KG1 (cell line): ENCODE measurements around the gene ETHE1.

ENCODE experiments used
- DNase-seq: peaks from one replicate; lab custom pipeline; 2025; lab: John Stamatoyannopoulos, UW

The ETHE1 gene

DNA sequence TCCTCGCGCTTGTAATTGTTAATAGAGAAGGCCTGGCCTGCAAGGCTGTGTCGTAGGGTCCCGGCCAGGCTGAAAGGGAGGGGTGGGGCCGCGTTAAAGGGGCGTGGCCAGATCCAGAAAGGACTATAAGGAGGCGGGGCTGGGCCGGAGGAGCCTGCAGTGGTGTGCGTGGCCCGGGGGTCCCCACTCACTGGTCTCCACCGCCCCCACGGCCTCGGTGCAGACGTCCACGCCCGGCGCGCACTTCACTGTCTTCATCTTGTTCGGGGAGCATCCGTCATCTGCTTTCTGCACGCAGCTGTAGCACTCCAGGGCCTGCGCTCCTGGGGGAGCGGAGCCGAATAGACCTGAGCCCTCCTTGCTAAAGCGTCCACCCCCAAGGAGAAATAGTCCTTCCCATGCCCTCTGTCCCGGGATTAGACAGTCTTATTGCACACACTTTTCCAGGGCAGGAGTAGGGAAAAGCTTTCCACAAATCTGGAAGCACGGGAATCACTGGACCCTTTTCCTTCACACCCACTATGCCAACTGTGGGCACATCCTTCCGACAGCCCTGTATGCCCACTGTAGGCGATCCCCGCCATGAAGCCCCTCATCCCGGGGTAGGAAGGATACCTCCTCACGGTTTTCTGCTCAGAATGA lies 62.7 kb downstream of the ETHE1 start:
- DNase-seq: no peak

GRCh38 chr19:43463381-43464133 lies 63.4 kb downstream of the ETHE1 start:
- DNase-seq: peak; percentile 56

- DNase-seq: no peak
Observed at GRCh38 chr19:43462785-43463380, 64.1 kb downstream of the ETHE1 start.

DNA sequence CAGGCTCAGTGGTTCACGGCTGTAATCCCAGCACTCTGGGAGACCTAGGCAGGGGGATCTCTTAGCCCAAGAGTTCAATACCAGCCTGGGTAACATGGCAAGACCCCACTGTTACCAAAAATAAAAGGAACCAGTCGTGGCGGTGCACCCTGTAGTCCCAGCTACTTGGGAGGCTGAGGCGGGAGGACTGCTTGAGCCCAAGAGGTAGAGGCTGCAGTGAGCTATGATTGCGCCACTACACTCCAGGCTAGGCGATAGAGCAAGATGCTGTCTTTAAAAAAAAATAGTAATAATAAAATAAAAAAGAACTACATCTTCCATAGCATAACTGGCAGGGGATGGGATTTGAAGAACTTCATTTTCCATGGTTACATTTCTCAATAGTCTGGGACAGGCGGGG lies 64.6 kb downstream of the ETHE1 start:
- DNase-seq: no peak

GRCh38 chr19:43461303-43461702 lies 65.7 kb downstream of the ETHE1 start:
- DNase-seq: no peak

DNA sequence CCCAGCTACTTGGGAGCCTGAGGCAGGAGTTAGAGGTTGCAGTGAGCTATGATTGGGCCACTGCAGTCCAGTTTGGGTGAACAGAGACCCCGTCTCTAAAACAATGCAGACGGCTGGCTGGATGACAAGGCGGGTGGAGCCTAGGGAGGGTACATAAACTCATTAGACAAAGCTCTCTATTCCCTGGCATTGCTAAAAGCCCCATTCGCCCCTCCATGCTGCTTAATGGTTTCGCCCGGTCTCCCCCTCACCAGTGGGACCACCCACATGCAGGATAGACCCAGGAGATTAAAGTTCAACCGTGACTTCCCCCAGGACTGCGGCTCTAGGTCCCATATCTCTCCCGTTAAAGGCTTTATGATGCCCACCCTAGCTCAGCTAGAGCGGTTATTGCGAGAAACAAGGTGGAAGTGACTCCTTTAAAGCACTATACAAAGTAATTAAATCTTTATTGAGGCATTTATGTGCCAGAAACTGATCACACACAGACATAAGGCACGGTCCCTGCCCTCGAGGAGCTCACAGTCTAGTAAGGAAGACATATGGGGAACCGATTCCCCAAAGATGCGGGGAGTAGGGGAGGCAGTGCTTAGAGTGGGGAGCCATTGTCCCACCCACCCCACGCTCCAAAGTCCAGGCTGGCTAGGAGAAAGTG lies 66.5 kb downstream of the ETHE1 start:
- DNase-seq: no peak

DNA sequence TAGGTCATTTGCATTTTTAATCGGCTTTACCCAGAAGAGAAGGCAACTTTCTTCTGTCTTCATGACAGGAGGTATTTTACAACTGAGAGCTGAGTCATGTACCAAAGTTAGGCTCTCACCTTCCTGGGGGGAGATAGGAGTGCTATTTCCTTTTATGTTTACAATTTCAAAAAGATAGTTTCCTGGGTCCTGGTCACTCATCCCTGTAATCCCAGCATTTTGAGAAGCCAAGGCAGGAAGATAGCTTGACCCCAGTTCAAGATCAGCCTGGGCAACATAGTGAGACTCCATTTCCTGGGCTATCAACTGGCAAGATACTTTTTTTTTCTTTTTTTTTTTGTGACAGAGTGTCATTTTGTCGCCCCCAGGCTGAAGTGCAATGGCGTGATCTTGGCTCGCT lies 69.2 kb downstream of the ETHE1 start:
- DNase-seq: no peak
